ENCODE results near the gene TSPAN9.
A peak's percentile ranks its signal among the peaks of the same experiment; 100 is the strongest.

TSPAN9 gene

GRCh38 chr12:3294481-3294911 is 217.3 kb downstream of the TSPAN9 start:
- FAIRE-seq (no peak), DNase-seq (ENCODE audit: insufficient read length, low spot score) (no peak)
- TF ChIP-seq POLR2A (IDR thresholded peaks at IDR 0.05; ENCODE audit: low read depth, low read length) = no peak

- TF ChIP-seq POLR2A (IDR thresholded peaks at IDR 0.05; ENCODE audit: low read depth, low read length) = no peak
- DNase-seq (ENCODE audit: insufficient read length, low spot score) (no peak), FAIRE-seq (no peak)
These were observed 218.0 kb downstream of the TSPAN9 start for GRCh38 chr12:3295225-3295624.

- no peak for FAIRE-seq
- DNase-seq (ENCODE audit: insufficient read length, low spot score) = no peak
- no peak for TF ChIP-seq POLR2A (IDR thresholded peaks at IDR 0.05; ENCODE audit: low read depth, low read length)
These were observed 218.6 kb downstream of the TSPAN9 start for GRCh38 chr12:3295646-3296408.

GRCh38 chr12:3296409-3296701 is 219.2 kb downstream of the TSPAN9 start:
- no peak for FAIRE-seq
- no peak for TF ChIP-seq POLR2A (IDR thresholded peaks at IDR 0.05; ENCODE audit: low read depth, low read length)
- DNase-seq (ENCODE audit: insufficient read length, low spot score) = no peak

GRCh38 chr12:3298603-3299002 is 221.4 kb downstream of the TSPAN9 start:
- no peak for TF ChIP-seq POLR2A (IDR thresholded peaks at IDR 0.05; ENCODE audit: low read depth, low read length)
- no peak for FAIRE-seq
- no peak for DNase-seq (ENCODE audit: insufficient read length, low spot score)

GRCh38 chr12:3299929-3300832 is 223.0 kb downstream of the TSPAN9 start:
- no peak for TF ChIP-seq POLR2A (IDR thresholded peaks at IDR 0.05; ENCODE audit: low read depth, low read length)
- peak; percentile 88 for FAIRE-seq
- DNase-seq (ENCODE audit: insufficient read length, low spot score) = peak; percentile 87

- DNase-seq (ENCODE audit: insufficient read length, low spot score) (no peak), FAIRE-seq (no peak)
- no peak for TF ChIP-seq POLR2A (IDR thresholded peaks at IDR 0.05; ENCODE audit: low read depth, low read length)
These were observed 223.7 kb downstream of the TSPAN9 start for GRCh38 chr12:3300833-3301401.

GRCh38 chr12:3302401-3303041 is 225.3 kb downstream of the TSPAN9 start:
- no peak for FAIRE-seq
- DNase-seq (ENCODE audit: insufficient read length, low spot score) = no peak
- no peak for TF ChIP-seq POLR2A (IDR thresholded peaks at IDR 0.05; ENCODE audit: low read depth, low read length)

- TF ChIP-seq POLR2A (IDR thresholded peaks at IDR 0.05; ENCODE audit: low read depth, low read length) = no peak
- DNase-seq (ENCODE audit: insufficient read length, low spot score) = no peak
- no peak for FAIRE-seq
These were observed 226.4 kb downstream of the TSPAN9 start for GRCh38 chr12:3303410-3304136.

GRCh38 chr12:3304436-3305165 is 227.4 kb downstream of the TSPAN9 start:
- DNase-seq (ENCODE audit: insufficient read length, low spot score) (peak; percentile 81), FAIRE-seq (no peak)
- no peak for TF ChIP-seq POLR2A (IDR thresholded peaks at IDR 0.05; ENCODE audit: low read depth, low read length)

- FAIRE-seq = no peak
- no peak for TF ChIP-seq POLR2A (IDR thresholded peaks at IDR 0.05; ENCODE audit: low read depth, low read length)
These were observed 228.3 kb downstream of the TSPAN9 start for GRCh38 chr12:3305464-3305863.

GRCh38 chr12:3305904-3306619 is 228.9 kb downstream of the TSPAN9 start:
- DNase-seq (ENCODE audit: insufficient read length, low spot score) = no peak
- no peak for TF ChIP-seq POLR2A (IDR thresholded peaks at IDR 0.05; ENCODE audit: low read depth, low read length)
- no peak for FAIRE-seq

More at GRCh38 chr12:3305464-3305863, 228.3 kb downstream of the TSPAN9 start:
- no peak for DNase-seq (ENCODE audit: insufficient read length, low spot score)

Measured in H54 (cell line).